HepG2 (cell line): ENCODE data around the gene TAS1R3. TPM values are rescaled to one million over a fixed set of nuclear protein-coding genes. Genes with fewer than 3 reads are reported as not detected.

Experiments
- ELF3 ChIP-seq: IDR thresholded peaks from 2 replicates; pipeline ENCODE4 v1.6.1; 2016; ENCODE audit warnings: missing genetic modification reagents, missing compliant biosample characterization
- HMGXB3 ChIP-seq: sonication (generic); formaldehyde crosslinking; IDR thresholded peaks from 2 replicates; pipeline ENCODE4 v1.4.0; 2020; ENCODE audit warnings: missing genetic modification reagents, borderline replicate concordance
- KLF15 ChIP-seq: sonication (generic); formaldehyde crosslinking; IDR thresholded peaks from 2 replicates; pipeline ENCODE4 v1.8.1; 2023; ENCODE audit warnings: borderline replicate concordance, mild to moderate bottlenecking, inconsistent platforms, missing genetic modification reagents, mixed read lengths
- MTF2 ChIP-seq: sonication (generic); formaldehyde crosslinking; IDR thresholded peaks from 2 replicates; pipeline ENCODE4 v1.5.0; 2020; ENCODE audit warnings: missing genetic modification reagents, borderline replicate concordance
- ZBTB40 ChIP-seq, 2 experiments: fragments of 450-650 bp in 1 of 2; sonication (generic) in 1 of 2; formaldehyde crosslinking in 1 of 2; IDR thresholded peaks; 2 replicates each; pipeline versions ENCODE4 v1.6.1 to v1.8.0; 2016 to 2022; ENCODE audit warnings: antibody characterized with exemption in 1 of 2, mild to moderate bottlenecking in 1 of 2, missing genetic modification reagents in 1 of 2
- ZNF543 ChIP-seq: sonication (generic); formaldehyde crosslinking; IDR thresholded peaks from 2 replicates; pipeline ENCODE4 v1.4.0; 2020; ENCODE audit warnings: mild to moderate bottlenecking, missing genetic modification reagents
- polyA plus RNA-seq, 8 experiments: library from polyadenylated mRNA; depleted of rRNA in 3 of 8; stranded (reverse) in 7 of 8; unstranded in 1 of 8; fragments of >200 nt; fragmentation: Illumina TruSeq in 4 of 8; extraction: Trizol in 4 of 8; gene quantifications; 2 replicates each; pipeline versions ENCODE4 v1.2.1 to v1.2.3, GENCODE V29; 2011 to 2016; ENCODE audit warnings: low read depth in 4 of 8, missing spikeins in 1 of 8, mixed read lengths in 1 of 8; ENCODE audit not compliant: insufficient read depth in 1 of 8
- total RNA-seq, 5 experiments: library from RNA; depleted of rRNA; stranded (reverse); fragments of >200 nt; fragmentation: Illumina TruSeq; extraction: Trizol; gene quantifications; 2 replicates each; pipeline ENCODE4 v1.2.3, GENCODE V29; 2016; ENCODE audit warnings: low read depth in 1 of 5
- TF ChIP-seq, protein P1 (sequence below): sonication (generic); formaldehyde crosslinking; conservative IDR thresholded peaks from 2 replicates; pipeline ENCODE4 v1.4.0; 2020; ENCODE audit warnings: missing genetic modification reagents

The TAS1R3 gene
- total and polyA plus RNA-seq, 2 of the 13 experiments (the other 11 are each of a cell fraction or from before 2014, with no cell fraction given): 0.13 to 0.15 TPM

- TF ChIP-seq ZBTB40 (IDR thresholded peaks at IDR 0.05) (no peak), ZBTB40 (CRISPR knock-in tag; IDR thresholded peaks at IDR 0.05) (no peak), ZNF543 (no peak), HMGXB3 (CRISPR knock-in tag) (no peak), MTF2 (CRISPR knock-in tag) (no peak), ELF3 (CRISPR knock-in tag) (no peak), KLF15 (CRISPR knock-in tag) (no peak)
- TF ChIP-seq, protein P1, sequence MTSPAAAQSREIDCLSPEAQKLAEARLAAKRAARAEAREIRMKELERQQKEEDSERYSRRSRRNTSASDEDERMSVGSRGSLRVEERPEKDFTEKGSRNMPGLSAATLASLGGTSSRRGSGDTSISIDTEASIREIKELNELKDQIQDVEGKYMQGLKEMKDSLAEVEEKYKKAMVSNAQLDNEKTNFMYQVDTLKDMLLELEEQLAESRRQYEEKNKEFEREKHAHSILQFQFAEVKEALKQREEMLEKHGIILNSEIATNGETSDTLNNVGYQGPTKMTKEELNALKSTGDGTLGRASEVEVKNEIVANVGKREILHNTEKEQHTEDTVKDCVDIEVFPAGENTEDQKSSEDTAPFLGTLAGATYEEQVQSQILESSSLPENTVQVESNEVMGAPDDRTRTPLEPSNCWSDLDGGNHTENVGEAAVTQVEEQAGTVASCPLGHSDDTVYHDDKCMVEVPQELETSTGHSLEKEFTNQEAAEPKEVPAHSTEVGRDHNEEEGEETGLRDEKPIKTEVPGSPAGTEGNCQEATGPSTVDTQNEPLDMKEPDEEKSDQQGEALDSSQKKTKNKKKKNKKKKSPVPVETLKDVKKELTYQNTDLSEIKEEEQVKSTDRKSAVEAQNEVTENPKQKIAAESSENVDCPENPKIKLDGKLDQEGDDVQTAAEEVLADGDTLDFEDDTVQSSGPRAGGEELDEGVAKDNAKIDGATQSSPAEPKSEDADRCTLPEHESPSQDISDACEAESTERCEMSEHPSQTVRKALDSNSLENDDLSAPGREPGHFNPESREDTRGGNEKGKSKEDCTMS: no peak
Observed at GRCh38 chr1:1292851-1293250, 38.2 kb upstream of the TAS1R3 start (continued).
